ENCODE measurements around the gene ITGB2.

Gene ITGB2

DNA sequence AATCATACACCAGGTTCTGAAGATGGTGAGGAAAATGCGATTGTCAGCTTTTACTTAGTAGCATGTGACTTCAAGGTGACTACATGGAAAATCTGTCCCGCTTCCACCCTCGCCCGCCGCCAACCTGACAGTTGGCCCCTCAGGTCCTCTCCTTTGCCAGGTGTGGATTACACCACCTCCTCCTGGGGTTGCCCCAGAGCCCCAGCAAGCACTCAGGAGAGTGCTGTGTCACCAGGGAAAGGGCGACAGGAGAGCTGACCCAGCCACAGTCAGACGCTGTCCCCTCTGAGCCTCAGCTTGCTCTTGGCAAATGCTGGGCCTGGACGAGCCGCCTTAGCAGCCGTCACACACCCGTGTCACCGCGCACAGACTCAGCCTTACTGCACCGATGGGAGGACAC, 65.1 kb downstream of the ITGB2 start:
- H3K27me3 ChIP-seq (ENCODE audit: low read depth, low read length): no peaks in the 10 kb centered on the region
- H3K36me3 ChIP-seq (replicated peaks; ENCODE audit: low read depth, low read length): peaks cover 5% of the 10 kb centered on the region
- H4K20me1 ChIP-seq (ENCODE audit: insufficient read depth, low read length): 0 out of 2 replicates have a peak, but pooled peaks cover 4% of the 10 kb centered on the region
- TF ChIP-seq, protein P1, sequence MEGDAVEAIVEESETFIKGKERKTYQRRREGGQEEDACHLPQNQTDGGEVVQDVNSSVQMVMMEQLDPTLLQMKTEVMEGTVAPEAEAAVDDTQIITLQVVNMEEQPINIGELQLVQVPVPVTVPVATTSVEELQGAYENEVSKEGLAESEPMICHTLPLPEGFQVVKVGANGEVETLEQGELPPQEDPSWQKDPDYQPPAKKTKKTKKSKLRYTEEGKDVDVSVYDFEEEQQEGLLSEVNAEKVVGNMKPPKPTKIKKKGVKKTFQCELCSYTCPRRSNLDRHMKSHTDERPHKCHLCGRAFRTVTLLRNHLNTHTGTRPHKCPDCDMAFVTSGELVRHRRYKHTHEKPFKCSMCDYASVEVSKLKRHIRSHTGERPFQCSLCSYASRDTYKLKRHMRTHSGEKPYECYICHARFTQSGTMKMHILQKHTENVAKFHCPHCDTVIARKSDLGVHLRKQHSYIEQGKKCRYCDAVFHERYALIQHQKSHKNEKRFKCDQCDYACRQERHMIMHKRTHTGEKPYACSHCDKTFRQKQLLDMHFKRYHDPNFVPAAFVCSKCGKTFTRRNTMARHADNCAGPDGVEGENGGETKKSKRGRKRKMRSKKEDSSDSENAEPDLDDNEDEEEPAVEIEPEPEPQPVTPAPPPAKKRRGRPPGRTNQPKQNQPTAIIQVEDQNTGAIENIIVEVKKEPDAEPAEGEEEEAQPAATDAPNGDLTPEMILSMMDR (IDR thresholded peaks at IDR 0.05; ENCODE audit: low read depth, low read length): no peak
- no peak for TF ChIP-seq EZH2phosphoT487 (IDR thresholded peaks at IDR 0.05; ENCODE audit: low read depth)
- no peak overlapping the region for H3K9ac ChIP-seq (ENCODE audit: low read length)
- no peak overlapping the region for H3K4me2 ChIP-seq (ENCODE audit: low read length)
- H3K79me2 ChIP-seq (ENCODE audit: low read length): no peaks in the 10 kb centered on the region
- no peaks in the 10 kb centered on the region for H3K9me3 ChIP-seq (ENCODE audit: insufficient read depth, low read length)
- H3K4me1 ChIP-seq (ENCODE audit: low read length): no peaks in the 10 kb centered on the region
- no peak overlapping the region for H3K27ac ChIP-seq (ENCODE audit: low read length)
- H2AFZ ChIP-seq (ENCODE audit: low read depth, low read length): no peak overlapping the region
- no peak overlapping the region for H3K4me3 ChIP-seq (ENCODE audit: low read length)

DNA sequence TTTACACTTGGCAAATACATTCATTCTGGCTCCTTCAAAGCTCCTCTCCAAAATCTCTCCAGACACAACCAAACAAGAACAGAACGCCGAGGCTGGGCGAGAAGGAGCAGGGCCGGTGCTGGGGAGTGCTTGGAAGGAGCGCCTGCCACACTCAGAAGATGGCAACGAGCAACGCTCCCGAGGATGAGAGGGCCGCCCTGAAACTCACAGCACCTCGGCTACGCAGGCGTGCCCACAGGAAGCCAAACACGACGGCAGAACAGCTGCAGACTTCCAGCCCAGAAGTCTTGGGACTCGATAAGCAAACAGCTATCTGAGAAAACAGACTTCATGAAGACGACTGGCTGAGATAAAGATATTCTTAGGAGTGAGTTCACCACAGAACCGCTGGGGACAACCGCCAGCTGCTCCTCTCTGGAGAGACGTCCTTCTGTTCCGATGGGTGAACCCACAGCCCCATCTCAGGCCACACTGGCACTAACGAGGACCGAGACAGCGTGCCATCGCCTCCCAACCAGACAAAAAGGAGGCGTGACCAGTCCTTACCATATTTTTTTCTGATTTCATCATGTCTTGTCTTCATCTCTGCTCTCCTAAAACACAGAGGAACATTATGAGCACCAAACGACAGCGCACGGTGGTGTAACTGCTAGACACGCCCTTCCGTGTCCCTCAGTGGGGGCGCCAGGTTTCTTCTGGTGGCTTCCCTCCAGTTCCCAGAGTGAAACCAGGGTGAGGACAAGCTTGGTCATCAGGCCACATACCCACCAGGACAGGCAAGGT, 65.8 kb downstream of the ITGB2 start:
- no peaks in the 10 kb centered on the region for H3K27me3 ChIP-seq (ENCODE audit: low read depth, low read length)
- TF ChIP-seq, protein P1 (IDR thresholded peaks at IDR 0.05; ENCODE audit: low read depth, low read length): no peak
- no peak for TF ChIP-seq EZH2phosphoT487 (IDR thresholded peaks at IDR 0.05; ENCODE audit: low read depth)
- H3K27ac ChIP-seq (ENCODE audit: low read length): no peak overlapping the region
- H3K4me2 ChIP-seq (ENCODE audit: low read length): no peak overlapping the region
- no peaks in the 10 kb centered on the region for H3K4me1 ChIP-seq (ENCODE audit: low read length)
- H4K20me1 ChIP-seq (ENCODE audit: insufficient read depth, low read length): 0 out of 2 replicates have a peak, but pooled peaks cover 4% of the 10 kb centered on the region
- peaks cover 5% of the 10 kb centered on the region for H3K36me3 ChIP-seq (replicated peaks; ENCODE audit: low read depth, low read length)
- no peak overlapping the region for H2AFZ ChIP-seq (ENCODE audit: low read depth, low read length)
- no peak overlapping the region for H3K4me3 ChIP-seq (ENCODE audit: low read length)
- H3K79me2 ChIP-seq (ENCODE audit: low read length): no peaks in the 10 kb centered on the region
- H3K9me3 ChIP-seq (ENCODE audit: insufficient read depth, low read length): no peaks in the 10 kb centered on the region
- no peak overlapping the region for H3K9ac ChIP-seq (ENCODE audit: low read length)

DNA sequence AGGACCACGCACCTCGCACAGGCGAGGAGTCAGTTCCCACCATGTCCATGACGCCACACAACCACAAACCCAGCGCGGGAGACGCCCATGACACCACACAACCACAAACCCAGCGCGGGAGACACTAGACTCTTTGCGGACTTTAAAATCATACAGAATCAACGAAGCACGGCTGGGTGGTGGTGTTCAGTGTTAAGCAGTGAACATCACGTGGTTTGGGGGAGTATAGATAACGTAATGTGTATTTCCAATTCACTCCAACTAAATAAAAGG, 66.4 kb downstream of the ITGB2 start:
- Histone ChIP-seq H3K4me1 (ENCODE audit: low read length) (no peaks in the 10 kb centered on the region), H3K27me3 (ENCODE audit: low read depth, low read length) (no peaks in the 10 kb centered on the region), H4K20me1 (ENCODE audit: insufficient read depth, low read length) (0 out of 2 replicates have a peak, but pooled peaks cover 4% of the 10 kb centered on the region), H2AFZ (ENCODE audit: low read depth, low read length) (no peak overlapping the region), H3K4me3 (ENCODE audit: low read length) (no peak overlapping the region), H3K9ac (ENCODE audit: low read length) (no peak overlapping the region), H3K9me3 (ENCODE audit: insufficient read depth, low read length) (no peaks in the 10 kb centered on the region), H3K4me2 (ENCODE audit: low read length) (no peak overlapping the region), H3K36me3 (replicated peaks; ENCODE audit: low read depth, low read length) (peaks cover 3% of the 10 kb centered on the region), H3K27ac (ENCODE audit: low read length) (no peak overlapping the region), H3K79me2 (ENCODE audit: low read length) (no peaks in the 10 kb centered on the region)
- TF ChIP-seq, protein P1 (IDR thresholded peaks at IDR 0.05; ENCODE audit: low read depth, low read length): no peak
- TF ChIP-seq EZH2phosphoT487 (IDR thresholded peaks at IDR 0.05; ENCODE audit: low read depth): no peak

DNA sequence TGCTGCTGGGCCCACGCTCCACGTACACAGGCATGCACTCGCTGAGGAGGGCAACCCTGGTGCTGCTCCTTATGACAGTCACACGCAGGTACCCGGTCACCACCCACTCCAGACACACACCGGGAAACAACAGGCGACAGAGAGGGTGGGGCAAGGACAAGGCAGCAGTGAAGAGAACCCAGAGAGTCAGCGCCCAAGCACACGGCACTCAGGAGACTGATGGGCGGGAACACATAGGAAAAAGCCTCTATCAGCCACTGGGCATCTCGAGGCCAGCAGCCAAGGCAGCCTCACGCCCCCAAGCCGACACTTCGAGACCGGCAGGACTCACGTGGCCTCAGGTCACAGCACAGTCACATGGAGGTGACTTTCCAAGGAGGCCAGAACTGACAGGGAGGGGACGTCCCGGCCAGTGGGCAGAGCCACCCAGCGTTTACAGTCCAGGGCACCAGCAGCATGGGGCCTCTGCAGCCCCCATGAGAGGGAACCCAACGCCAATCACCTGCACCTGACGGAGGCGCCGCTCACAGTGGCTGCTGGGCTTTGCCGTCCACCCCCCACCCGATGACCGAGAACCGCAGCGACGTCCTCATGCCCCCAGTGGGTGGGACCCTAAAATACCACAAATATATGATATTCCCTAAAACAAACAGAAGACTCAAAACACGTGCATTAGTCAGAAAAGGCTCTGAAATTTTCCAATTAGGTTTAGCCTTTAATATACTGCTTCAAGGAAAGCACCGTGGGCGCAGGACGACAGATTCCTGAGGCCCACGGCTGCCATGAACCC, 66.9 kb downstream of the ITGB2 start:
- Histone ChIP-seq H3K4me1 (ENCODE audit: low read length) (no peaks in the 10 kb centered on the region), H3K9ac (ENCODE audit: low read length) (no peak overlapping the region), H3K27me3 (ENCODE audit: low read depth, low read length) (no peaks in the 10 kb centered on the region), H2AFZ (ENCODE audit: low read depth, low read length) (no peak overlapping the region), H3K4me3 (ENCODE audit: low read length) (no peak overlapping the region), H3K4me2 (ENCODE audit: low read length) (no peak overlapping the region), H3K79me2 (ENCODE audit: low read length) (no peaks in the 10 kb centered on the region), H3K36me3 (replicated peaks; ENCODE audit: low read depth, low read length) (peaks cover 3% of the 10 kb centered on the region), H4K20me1 (ENCODE audit: insufficient read depth, low read length) (0 out of 2 replicates have a peak, but pooled peaks cover 3% of the 10 kb centered on the region), H3K27ac (ENCODE audit: low read length) (no peak overlapping the region), H3K9me3 (ENCODE audit: insufficient read depth, low read length) (no peaks in the 10 kb centered on the region)
- no peak for TF ChIP-seq EZH2phosphoT487 (IDR thresholded peaks at IDR 0.05; ENCODE audit: low read depth)
- TF ChIP-seq, protein P1 (IDR thresholded peaks at IDR 0.05; ENCODE audit: low read depth, low read length): no peak

All from OCI-LY3 (cell line).